GM23338 (cell line): ENCODE data around the gene ABCA12. TPM values are rescaled to one million over a fixed set of nuclear protein-coding genes. Genes with fewer than 3 reads are reported as not detected.

Source experiments
- ATAC-seq: fragments of 200-7000 bp; cut with Tn5 transposase; 3 replicates; pipeline ENCODE4 v1.9.1; 2020
- DNase-seq: peaks from one replicate; pipeline ENCODE4 v3.0.0-alpha.2; 2015; ENCODE audit warnings: low spot score
- H2AFZ ChIP-seq: fragments of 200-600 bp; sonication (generic); 2 replicates; pipeline ENCODE4 v1.8.0; 2016; ENCODE audit warnings: antibody characterized with exemption, mild to moderate bottlenecking, moderate library complexity
- H3F3A ChIP-seq: fragments of 200-600 bp; sonication (generic); replicated peaks from 2 replicates; pipeline ENCODE4 v1.8.0; 2017; ENCODE audit warnings: antibody characterized with exemption, mixed run types, low read depth
- H3K27ac ChIP-seq: fragments of 200-600 bp; sonication (generic); 2 replicates; pipeline ENCODE4 v1.6.1; 2016; ENCODE audit warnings: low read depth
- H3K27me3 ChIP-seq: fragments of 200-600 bp; sonication (generic); 2 replicates; pipeline ENCODE4 v1.8.0; 2016; ENCODE audit warnings: mild to moderate bottlenecking, mixed run types, moderate library complexity; ENCODE audit not compliant: insufficient read depth
- H3K36me3 ChIP-seq: fragments of 200-600 bp; sonication (generic); 2 replicates; pipeline ENCODE4 v1.8.0; 2016; ENCODE audit warnings: mild to moderate bottlenecking; ENCODE audit not compliant: insufficient read depth
- H3K4me1 ChIP-seq: fragments of 200-600 bp; sonication (generic); 2 replicates; pipeline ENCODE4 v1.8.0; 2016; ENCODE audit warnings: mild to moderate bottlenecking, moderate library complexity; ENCODE audit not compliant: insufficient read depth
- H3K4me2 ChIP-seq: fragments of 200-600 bp; sonication (generic); 2 replicates; pipeline ENCODE4 v1.7.1; 2017; ENCODE audit warnings: mixed run types
- H3K4me3 ChIP-seq: fragments of 200-600 bp; sonication (generic); 2 replicates; pipeline ENCODE4 v1.6.1; 2016; ENCODE audit warnings: mixed run types
- H3K79me2 ChIP-seq: fragments of 200-600 bp; sonication (generic); replicated peaks from 2 replicates; pipeline ENCODE4 v1.8.0; 2017; ENCODE audit warnings: mild to moderate bottlenecking; ENCODE audit not compliant: insufficient read depth
- H3K9me2 ChIP-seq: fragments of 200-600 bp; sonication (generic); 2 replicates; pipeline ENCODE4 v1.8.0; 2017; ENCODE audit not compliant: insufficient read depth
- H4K20me1 ChIP-seq: fragments of 200-600 bp; sonication (generic); replicated peaks from 2 replicates; pipeline ENCODE4 v1.8.0; 2017; ENCODE audit warnings: mild to moderate bottlenecking; ENCODE audit not compliant: insufficient read depth
- H3K27ac Mint-ChIP-seq: 2 replicates; pipeline ENCODE4 v1.8.0; 2020; ENCODE audit warnings: inconsistent platforms, mild to moderate bottlenecking, moderate library complexity, mixed read lengths
- H3K27me3 Mint-ChIP-seq: 3 replicates; pipeline ENCODE4 v1.8.0; 2022; ENCODE audit warnings: low read depth, mild to moderate bottlenecking, moderate library complexity, mixed read lengths, inconsistent platforms; ENCODE audit not compliant: insufficient read depth, poor library complexity
- H3K36me3 Mint-ChIP-seq: 3 replicates; pipeline ENCODE4 v1.8.0; 2021; ENCODE audit warnings: low read depth, mild to moderate bottlenecking, inconsistent platforms, moderate library complexity, mixed read lengths
- H3K4me1 Mint-ChIP-seq: 3 replicates; pipeline ENCODE4 v1.8.0; 2020; ENCODE audit warnings: mild to moderate bottlenecking, inconsistent platforms, mixed read lengths
- H3K4me3 Mint-ChIP-seq: 3 replicates; pipeline ENCODE4 v1.8.0; 2021; ENCODE audit warnings: moderate library complexity, mild to moderate bottlenecking, inconsistent platforms, mixed read lengths
- H3K9me3 Mint-ChIP-seq: 3 replicates; pipeline ENCODE4 v1.8.0; 2020; ENCODE audit warnings: moderate library complexity, mild to moderate bottlenecking, inconsistent platforms, mixed read lengths
- CREB1 ChIP-seq: fragments of 250-450 bp; sonication (Bioruptor Pico); IDR thresholded peaks from 2 replicates; pipeline ENCODE4 v1.5.0; 2020; ENCODE audit warnings: low read depth, mild to moderate bottlenecking, moderate library complexity
- CTCF ChIP-seq, 2 experiments: fragments of 200-600 bp in 1 of 2; sonication (generic) in 1 of 2; conservative IDR thresholded peaks; 2 replicates each; pipeline versions ENCODE4 v1.5.1 to v1.6.1; 2016 to 2017; ENCODE audit warnings: antibody characterized with exemption in 2 of 2, low read depth in 2 of 2, mild to moderate bottlenecking in 2 of 2, moderate library complexity in 1 of 2
- EZH2 ChIP-seq: fragments of 200-600 bp; sonication (generic); IDR thresholded peaks from one replicate; pipeline ENCODE4 v1.8.0; 2017; ENCODE audit warnings: antibody characterized with exemption, mild to moderate bottlenecking, low read depth; ENCODE audit not compliant: unreplicated experiment
- JUNB ChIP-seq: IDR thresholded peaks from one replicate; pipeline ENCODE4 v1.6.1; 2016; ENCODE audit warnings: antibody characterized with exemption; ENCODE audit not compliant: unreplicated experiment
- NANOG ChIP-seq: IDR thresholded peaks from 2 replicates; pipeline ENCODE4 v1.6.1; 2016; ENCODE audit warnings: antibody characterized with exemption, borderline replicate concordance
- POLR2AphosphoS5 ChIP-seq: IDR thresholded peaks from 2 replicates; pipeline ENCODE4 v1.6.1; 2016; ENCODE audit warnings: antibody characterized with exemption, low read depth
- REST ChIP-seq: IDR thresholded peaks from one replicate; pipeline ENCODE4 v1.6.1; 2018; ENCODE audit warnings: antibody characterized with exemption; ENCODE audit not compliant: unreplicated experiment
- STAT1 ChIP-seq: IDR thresholded peaks from one replicate; pipeline ENCODE4 v1.6.1; 2016; ENCODE audit warnings: antibody characterized with exemption; ENCODE audit not compliant: unreplicated experiment
- ZNF114 ChIP-seq: fragments of 250-450 bp; sonication (Bioruptor Pico); IDR thresholded peaks from 2 replicates; pipeline ENCODE4 v1.5.0; 2020; ENCODE audit warnings: mild to moderate bottlenecking, moderate library complexity
- ZNF331 ChIP-seq: fragments of 250-450 bp; sonication (Bioruptor Pico); IDR thresholded peaks from 2 replicates; pipeline ENCODE4 v1.5.0; 2020; ENCODE audit warnings: low read depth, mild to moderate bottlenecking, moderate library complexity
- polyA plus RNA-seq: library from polyadenylated mRNA; unstranded; fragments of >200 nt; fragmentation: Nextera tagmentation; extraction: Ambion mirVana; gene quantifications from 2 replicates; pipeline ENCODE4 v1.2.1, GENCODE V29; 2016
- total RNA-seq: library from RNA; depleted of rRNA; stranded (reverse); fragments of >200 nt; shearing (Covaris generic); gene quantifications from 2 replicates; pipeline ENCODE4 v1.2.3, GENCODE V29; 2014

ABCA12 gene
- total and polyA plus RNA-seq, 2 experiments from 2014 or later: 0.05 to 0.10 TPM

- TF ChIP-seq REST: no peak
- TF ChIP-seq NANOG: no peak
- no peak for TF ChIP-seq EZH2
- TF ChIP-seq CTCF (conservative IDR thresholded peaks at IDR 0.05; ENCODE audit: low read depth in 2 of 2): no peak
- TF ChIP-seq ZNF331 (CRISPR knock-in tag): no peak
- no peak for TF ChIP-seq ZNF114
- TF ChIP-seq JUNB: no peak
- TF ChIP-seq POLR2AphosphoS5: no peak
- no peak for TF ChIP-seq STAT1
Measured at GRCh38 chr2:214992911-214993310, 145.5 kb downstream of the ABCA12 start (continued).

- no peaks in the 10 kb centered on the region for H3K9me3 Mint-ChIP-seq
- ATAC-seq (no peak), DNase-seq (no peak)
- no peak overlapping the region for H3K4me3 Mint-ChIP-seq
- Histone ChIP-seq H3K27me3 (no peaks in the 10 kb centered on the region), H3K4me2 (no peak overlapping the region), H4K20me1 (no peaks in the 10 kb centered on the region), H3F3A (no peaks in the 10 kb centered on the region), H3K4me1 (no peaks in the 10 kb centered on the region), H3K27ac (no peak overlapping the region), H3K36me3 (no peaks in the 10 kb centered on the region), H3K9me2 (no peaks in the 10 kb centered on the region), H2AFZ (no peak overlapping the region), H3K4me3 (no peak overlapping the region), H3K79me2 (no peaks in the 10 kb centered on the region)
- H3K36me3 Mint-ChIP-seq: no peaks in the 10 kb centered on the region
- H3K27ac Mint-ChIP-seq: no peak overlapping the region
- no peaks in the 10 kb centered on the region for H3K27me3 Mint-ChIP-seq
- no peaks in the 10 kb centered on the region for H3K4me1 Mint-ChIP-seq
- no peak for TF ChIP-seq REST
- no peak for TF ChIP-seq CREB1
- no peak for TF ChIP-seq ZNF114
- no peak for TF ChIP-seq NANOG
- no peak for TF ChIP-seq JUNB
Measured at GRCh38 chr2:214989187-214989586, 149.2 kb downstream of the ABCA12 start.
